GM19023 (cell line): ENCODE measurements around the gene AGFG2.

Source experiments
- ATAC-seq: cut with Tn5 transposase; IDR thresholded peaks from one replicate; pipeline ENCODE4 v1.9.1; 2021; ENCODE audit warnings: mild to moderate bottlenecking, moderate library complexity; ENCODE audit not compliant: unreplicated experiment

The AGFG2 gene

DNA sequence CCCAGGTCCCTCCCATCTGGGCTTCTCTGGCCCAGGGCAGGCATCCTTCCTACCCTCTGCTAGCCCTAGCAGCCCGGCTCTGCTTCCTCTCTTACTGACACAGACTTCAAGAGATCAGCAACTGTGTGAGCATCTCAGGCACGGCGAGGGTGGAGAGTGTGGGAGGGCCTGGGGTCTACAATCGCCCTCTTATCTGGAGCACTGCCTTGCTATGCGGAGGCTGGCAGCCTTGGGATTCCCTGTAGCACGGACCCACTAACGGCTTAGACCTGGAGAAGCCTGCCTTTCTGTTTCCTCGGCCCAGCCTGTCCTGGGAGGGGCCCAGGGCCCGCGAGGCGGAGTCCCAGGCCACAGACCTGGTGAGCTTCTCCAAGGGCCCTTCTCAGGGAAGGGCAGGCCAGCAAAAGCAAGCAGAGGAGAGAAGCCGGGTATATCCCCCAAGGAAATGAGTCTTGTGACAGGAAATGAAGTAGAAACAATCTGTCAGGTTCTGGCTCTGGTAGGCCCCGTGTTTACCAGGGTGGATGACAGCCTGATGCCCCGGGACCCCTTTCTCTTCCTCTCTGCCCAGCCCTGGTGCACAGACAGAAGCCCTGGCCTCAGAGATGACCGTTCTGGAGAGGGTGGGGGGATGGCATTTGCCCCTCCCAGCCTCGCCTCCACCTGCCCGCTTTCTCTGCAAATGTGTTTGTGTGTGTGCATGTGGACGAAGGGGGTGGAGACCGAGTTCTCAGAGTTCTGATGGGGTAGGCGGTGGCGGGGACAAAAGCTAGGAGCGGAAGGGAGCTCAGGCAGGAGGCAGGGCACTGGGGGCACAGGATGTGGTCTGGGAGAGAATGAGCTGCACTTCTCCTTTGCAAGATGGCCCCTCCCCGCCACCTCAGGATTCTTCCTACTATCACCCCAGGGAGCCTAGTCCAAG lies 44.4 kb downstream of the AGFG2 start:
- ATAC-seq, result no peak

- no peak for ATAC-seq
Observed at GRCh38 chr7:100584054-100584682, 45.2 kb downstream of the AGFG2 start.

DNA sequence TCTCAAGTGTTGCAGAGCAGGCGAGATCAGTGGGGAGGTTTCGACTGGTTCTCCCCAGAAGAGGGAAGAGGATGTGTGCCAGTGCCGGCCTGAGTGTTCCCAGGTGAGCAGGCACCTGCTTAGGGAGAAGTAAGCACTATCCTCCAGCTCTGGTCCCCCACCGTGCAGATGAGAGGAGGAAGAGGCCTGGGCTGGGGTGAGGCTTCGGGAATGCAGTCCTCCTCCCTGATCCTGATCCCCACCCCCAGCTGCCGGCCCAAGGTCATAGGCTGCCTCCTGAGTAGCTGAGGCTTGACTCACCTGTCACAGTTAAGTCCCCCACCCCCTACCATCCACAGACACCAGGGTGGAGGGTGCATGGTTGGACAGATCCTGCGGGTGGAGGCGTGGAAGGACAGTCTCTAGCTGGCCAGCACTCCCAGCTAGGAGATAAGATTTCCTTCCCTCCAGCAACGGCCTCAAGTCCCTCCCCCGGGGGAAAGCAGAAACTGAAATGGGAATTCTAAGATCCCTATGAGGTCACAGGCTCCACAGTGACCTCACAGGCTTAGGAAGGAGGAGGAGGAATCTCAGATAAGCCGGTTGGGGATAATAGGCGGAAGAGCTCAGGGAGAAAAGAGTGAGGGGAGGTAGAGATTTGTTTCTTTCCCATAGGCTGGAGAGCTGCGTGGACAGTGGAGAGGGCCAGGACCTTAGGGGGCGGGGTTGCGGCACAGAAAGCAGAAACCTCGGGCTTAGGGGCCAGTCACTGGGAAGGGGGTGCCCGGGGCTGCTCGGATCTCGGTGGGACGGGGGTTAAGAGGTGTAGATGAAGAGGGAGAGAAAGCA lies 45.9 kb downstream of the AGFG2 start:
- no peak for ATAC-seq

DNA sequence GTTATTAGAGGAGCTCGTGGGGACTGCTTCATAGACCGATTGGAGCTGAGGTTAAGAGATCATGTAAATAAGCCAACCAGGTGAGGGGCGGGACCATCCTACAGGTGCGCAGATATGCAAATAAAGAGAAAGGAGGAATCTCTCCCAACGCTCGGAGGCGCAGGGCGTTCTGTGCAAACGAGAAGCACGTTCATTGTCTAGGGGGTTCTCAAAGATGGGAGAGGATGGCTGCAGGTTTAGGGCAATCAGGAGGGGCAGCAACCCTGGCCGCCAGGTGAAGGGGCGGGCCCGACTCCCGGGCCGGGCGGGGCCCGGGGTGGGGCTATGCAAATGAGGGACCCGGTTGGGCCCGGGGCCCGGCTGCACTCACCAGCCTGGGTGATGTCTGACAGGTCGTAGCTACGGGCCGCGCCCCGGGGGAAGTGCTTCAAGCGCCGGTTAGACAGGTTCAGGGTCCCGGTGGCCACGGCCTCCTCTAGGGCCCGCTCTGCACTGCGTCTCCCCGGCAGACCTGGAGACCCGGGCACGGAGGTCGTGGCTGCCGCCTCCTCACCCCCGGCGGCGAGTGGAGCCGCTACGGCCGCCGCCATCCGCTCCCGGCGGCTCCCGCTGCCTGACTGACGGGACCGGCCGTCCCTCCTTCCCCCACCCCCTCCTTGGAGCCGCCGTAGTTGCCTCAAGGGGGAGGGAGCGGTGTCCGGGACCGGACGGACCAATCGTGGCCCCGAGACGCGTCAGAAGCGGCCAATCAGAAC lies 46.7 kb downstream of the AGFG2 start, which contains the start of gene LRCH4:
LRCH4 (minus strand) TSS at position 619 of the 755 bp plus-strand sequence; CDS start at position 590, 29 bp downstream.
- ATAC-seq, result peak; percentile 28

GRCh38 chr7:100586266-100587025 lies 47.4 kb downstream of the AGFG2 start, which contains the start of gene FBXO24:
TSS of gene FBXO24 (plus strand) at chr7:100586328. CDS start at chr7:100586626, 298 bp downstream.
- peak; percentile 85 for ATAC-seq

DNA sequence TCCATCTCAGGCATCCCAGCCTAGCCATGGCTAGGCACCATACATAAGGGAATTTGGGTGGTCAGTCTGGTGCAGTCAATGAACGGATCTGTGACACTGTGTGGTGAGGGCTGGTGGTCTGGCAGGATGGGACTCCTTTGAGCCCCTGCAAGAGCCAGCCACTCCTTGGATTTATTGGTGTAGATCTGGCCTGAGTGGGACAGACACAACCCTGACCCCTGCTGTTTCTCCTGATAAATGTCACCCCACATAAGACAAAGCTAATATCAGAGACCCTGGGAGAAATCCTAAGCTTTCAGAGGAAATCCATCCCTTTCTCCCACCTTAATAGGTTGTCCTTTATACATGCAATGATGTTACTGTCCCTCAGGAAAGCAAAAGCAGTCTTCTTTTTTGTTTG lies 49.4 kb downstream of the AGFG2 start:
- ATAC-seq, result no peak

GRCh38 chr7:100589341-100589947 lies 50.4 kb downstream of the AGFG2 start:
- no peak for ATAC-seq

GRCh38 chr7:100590077-100590737 lies 51.2 kb downstream of the AGFG2 start:
- ATAC-seq, result no peak

GRCh38 chr7:100591596-100591995 lies 52.6 kb downstream of the AGFG2 start:
- no peak for ATAC-seq

- ATAC-seq, result no peak
Observed at GRCh38 chr7:100595188-100595587, 56.2 kb downstream of the AGFG2 start.

DNA sequence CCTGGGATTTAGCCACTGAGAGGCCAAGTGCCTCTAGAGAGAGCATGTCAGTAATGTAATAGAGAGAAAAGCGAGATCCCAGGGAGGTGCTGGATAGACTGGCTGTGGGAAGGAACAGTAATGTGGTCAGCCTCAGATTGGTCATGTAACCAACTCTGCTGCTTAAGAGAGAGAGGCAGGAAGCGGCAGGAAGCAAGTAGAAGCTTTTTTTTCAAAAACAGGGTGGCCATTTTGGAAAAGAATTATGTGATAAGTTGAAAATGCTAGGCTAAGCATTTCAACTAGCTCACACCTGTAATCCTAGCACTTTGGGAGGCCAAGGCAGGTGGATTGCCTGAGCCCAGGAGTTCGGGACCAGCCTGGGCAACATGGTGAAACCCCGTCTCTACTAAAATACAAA lies 59.4 kb downstream of the AGFG2 start:
- no peak for ATAC-seq

GRCh38 chr7:100599911-100600729 lies 61.1 kb downstream of the AGFG2 start:
- ATAC-seq, result no peak

DNA sequence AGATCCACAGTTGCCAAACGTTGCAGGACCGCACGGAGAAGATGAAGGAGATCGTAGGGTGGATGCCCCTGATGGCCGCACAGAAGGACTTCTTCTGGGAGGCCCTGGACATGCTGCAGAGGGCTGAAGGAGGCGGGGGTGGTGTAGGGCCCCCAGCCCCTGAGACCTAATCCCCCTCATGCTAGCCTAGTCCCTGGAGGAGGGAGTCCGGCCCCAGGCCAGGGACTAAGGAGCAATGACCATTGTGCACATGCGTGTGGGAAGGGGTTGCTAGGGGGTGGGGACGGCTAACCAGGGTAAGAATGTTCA lies 61.7 kb downstream of the AGFG2 start:
- no peak for ATAC-seq

DNA sequence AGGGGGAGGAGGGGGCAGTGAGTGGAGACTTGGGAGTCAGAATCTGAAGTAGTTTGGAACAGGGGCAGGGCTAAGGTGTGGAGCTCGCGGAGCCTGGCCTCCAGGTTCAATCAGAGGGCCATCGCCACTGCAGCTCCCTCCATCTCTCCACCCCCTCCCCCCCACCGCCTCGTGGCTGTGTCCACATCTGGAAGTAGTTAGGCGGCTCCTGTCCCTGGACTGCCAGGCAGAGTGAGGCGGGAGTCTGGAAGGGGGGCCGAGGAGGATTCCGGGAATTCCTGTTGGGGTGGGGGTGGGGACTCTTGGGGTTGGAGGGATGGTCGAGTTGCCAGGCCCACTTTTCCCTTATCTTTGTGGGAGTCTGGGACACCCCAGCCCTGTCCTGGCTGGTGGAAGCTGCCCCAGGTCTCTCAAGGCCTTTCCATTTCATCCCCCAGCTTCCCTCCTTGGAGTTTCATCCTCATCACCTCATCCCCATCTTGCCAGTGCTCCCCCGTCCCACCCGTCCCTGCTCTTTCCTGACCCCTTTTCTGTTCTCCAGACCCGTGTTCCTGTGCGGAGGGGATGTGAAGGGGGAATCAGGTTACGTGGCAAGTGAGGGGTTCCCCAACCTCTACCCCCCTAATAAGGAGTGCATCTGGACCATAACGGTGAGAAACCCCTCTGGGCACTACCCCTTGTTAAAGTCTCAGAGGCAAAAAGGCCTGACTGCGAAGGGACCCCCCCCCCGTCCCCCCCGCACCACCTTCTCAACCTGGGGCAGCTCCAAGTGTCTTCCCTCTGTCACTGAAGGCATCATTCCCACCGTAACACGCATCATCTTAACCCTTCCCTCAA lies 64.1 kb downstream of the AGFG2 start:
- ATAC-seq, result no peak

GRCh38 chr7:100603726-100604027 lies 64.7 kb downstream of the AGFG2 start:
- peak; percentile 24 for ATAC-seq

- ATAC-seq, result peak; percentile 49
Observed at GRCh38 chr7:100604028-100604975, 65.3 kb downstream of the AGFG2 start.
